GM21360 (cell line): ENCODE data around the gene LITAFD.
"Not testable (repeated sequence)": the region's sequence is repeated elsewhere in the genome, so short reads cannot be mapped to it uniquely, and the experiment has no call there.

ENCODE experiments used
- ATAC-seq: cut with Tn5 transposase; IDR thresholded peaks from one replicate; pipeline ENCODE4 v1.9.1; 2021; ENCODE audit warnings: mild to moderate bottlenecking, moderate library complexity; ENCODE audit not compliant: unreplicated experiment

LITAFD gene

DNA sequence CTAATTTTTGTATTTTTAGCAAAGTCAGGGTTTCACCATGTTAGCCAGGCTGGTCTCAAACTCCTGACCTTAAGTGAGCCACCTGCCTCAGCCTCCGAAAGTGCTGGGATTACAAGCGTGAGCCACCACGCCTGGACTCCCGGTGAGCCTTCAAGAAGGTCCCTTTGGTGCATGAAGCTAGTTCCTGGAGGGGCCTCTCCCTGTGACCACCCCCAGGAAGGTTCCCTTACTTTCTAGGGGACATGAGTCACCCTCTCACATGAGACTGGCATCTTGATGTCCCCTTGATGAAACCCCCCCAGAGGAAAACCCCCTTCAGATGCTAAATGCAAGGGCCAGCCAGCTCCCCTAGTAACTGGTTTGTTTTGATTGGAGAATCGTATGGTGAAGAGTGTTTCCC, 26.2 kb upstream of the LITAFD start:
- no peak for ATAC-seq

DNA sequence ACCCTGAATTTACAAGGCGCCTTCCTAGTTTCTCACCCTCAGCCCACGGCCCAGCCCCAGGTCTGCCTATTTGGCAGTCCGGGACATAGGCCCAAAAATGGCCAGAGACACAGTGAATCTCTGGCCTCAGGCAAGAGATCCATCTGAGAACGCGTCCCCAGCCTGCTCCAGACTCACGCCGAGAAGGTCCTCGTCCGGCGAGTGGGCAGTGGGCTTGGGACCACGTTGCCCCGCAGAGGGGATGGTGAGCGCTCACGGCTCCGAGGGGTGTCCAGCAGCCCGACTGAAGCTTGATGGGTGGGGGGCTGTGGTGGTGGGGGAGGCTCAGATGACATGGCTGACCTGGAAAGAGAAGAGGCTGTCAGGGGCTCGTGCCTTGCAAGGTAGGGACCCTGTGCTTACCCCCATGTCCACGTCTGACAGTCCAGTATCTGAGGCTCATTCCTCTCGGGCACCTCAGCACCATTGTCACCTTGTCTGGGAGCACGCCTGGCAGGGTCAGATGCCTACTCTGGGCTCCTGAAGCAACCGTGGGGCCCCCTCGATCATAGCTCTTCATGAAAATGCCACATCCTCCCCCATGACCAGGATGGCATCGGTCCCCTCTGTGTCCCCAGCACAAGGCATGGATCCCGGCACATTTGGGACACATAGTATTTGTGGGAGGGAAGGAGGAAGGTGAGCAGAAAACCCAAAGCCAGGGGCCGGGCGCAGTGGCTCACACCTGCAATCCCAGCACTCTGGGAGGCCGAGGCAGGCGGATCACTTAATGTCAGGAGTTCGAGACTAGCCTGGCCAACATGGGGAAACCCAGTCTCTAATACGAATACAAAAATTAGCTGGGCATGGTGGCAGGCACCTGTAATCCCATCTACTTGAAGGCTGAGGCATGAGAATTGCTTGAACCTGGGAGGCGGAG, 22.9 kb upstream of the LITAFD start:
- no peak for ATAC-seq

DNA sequence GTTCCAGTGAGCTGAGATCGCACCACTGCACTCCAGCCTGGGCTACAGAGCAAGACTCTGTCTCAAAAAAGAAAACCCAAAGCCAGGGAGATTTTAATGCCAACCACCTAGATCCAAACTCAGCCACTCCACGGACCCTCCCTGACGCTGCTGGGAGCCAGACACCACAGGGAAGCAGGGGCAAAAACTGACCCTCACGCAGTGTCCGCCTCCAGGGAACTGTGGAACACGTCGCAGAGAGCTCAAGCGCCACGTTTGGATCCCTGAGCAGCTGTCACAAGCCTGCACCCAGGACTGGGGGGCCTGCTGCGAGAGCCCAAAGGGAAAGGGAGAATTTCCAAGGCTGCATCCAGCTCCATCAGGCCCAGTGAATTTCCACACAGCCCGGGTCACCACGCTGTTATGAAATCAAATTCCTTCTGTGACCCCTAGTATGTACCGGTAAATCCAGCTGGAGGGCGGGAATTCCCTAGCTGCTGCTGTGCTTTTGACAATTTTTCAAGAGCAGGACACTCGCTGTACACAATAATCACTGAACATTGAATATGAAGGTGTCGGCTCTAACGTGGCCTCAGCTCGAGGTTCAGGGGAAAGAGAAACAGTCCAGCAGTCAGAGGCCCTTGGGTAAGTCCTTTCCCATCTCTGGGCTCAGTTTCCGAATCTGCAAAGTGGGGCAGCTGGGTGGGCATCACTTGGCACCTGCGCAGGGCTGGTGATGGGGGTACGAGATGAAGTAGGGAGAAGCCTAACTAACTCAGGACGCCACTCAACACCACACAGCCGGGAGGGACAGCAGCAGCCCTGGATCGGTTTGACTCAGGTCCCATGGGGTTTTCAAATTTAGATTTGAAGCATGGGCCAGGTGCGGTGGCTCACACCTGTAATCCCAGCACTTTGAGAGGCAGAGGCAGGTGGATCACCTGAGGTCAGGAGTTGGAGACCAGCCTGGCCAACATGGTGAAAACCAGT, 22.0 kb upstream of the LITAFD start:
- no peak for ATAC-seq

DNA sequence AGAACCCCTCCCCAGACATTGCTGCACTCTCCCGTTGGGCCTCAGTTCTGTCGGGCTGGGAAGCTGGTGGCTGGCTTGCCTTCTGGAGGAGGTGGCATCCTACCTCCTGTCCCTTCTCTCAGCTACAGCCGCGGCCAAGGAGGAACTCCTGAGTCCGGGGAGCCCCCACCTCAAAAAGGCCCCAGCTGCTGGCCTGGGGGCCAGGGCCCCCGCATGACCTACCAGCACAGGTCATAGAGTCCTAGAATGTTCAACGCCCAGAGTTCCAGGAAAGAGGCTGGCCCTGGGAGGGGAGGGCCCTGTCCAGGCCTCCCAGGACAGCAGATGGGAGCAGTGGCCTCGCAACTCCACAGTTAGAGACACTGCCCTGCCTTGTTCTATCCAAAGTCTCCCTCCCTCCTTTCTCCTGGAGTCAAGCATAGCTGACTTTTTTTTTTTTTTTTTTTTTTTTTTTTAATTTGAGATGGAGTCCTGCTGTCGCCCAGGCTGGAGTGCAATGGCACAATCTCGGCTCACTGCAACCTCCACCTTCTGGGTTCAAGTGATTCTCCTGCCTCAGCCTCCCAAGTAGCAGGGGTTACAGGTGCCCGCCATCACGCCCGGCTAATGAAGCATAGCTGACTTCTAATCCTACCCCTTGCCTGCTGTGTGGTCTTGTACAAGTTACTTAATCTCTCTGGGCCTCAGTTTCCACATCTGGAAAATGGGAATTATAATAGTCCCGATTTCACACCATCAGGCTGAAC, 20.4 kb upstream of the LITAFD start:
- ATAC-seq: no peak

DNA sequence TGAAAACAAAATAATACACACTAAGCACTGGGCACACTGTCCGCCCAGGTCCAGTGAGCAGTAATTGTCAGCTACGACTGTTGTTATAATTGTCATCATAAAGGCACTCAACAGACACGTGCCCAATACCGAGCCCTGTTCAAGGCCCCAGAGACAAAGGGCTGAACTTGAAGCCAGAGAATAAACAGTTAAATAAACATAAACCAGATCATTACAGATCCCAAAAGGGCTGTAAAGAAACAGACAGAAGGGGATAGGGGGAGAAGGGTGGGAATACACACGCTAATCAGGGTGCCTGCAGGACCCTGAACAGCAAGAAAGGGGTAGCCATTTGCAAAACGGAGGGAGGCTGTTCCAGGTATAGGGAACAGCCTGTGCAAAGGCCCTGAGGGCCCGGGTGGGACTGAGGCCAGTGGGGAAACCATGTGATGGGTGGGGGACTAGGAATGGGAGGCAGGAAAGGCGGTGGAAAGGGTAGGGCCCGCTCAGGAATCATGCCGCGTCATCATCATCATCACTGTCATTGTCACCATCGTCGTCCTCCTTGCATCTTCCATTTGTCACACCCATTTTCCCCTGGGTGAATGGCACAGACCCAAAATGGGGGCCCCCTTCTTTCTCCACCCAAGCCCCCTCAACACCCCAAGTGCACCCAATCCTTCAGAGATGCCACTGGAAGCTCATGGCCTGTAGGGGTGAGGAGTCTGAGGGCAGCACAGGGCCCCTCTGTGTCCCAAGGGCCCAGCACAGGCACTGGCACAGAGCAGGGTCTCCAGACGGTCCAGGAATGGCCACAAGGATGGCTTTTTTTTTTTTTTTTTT, 19.6 kb upstream of the LITAFD start:
- ATAC-seq: no peak

DNA sequence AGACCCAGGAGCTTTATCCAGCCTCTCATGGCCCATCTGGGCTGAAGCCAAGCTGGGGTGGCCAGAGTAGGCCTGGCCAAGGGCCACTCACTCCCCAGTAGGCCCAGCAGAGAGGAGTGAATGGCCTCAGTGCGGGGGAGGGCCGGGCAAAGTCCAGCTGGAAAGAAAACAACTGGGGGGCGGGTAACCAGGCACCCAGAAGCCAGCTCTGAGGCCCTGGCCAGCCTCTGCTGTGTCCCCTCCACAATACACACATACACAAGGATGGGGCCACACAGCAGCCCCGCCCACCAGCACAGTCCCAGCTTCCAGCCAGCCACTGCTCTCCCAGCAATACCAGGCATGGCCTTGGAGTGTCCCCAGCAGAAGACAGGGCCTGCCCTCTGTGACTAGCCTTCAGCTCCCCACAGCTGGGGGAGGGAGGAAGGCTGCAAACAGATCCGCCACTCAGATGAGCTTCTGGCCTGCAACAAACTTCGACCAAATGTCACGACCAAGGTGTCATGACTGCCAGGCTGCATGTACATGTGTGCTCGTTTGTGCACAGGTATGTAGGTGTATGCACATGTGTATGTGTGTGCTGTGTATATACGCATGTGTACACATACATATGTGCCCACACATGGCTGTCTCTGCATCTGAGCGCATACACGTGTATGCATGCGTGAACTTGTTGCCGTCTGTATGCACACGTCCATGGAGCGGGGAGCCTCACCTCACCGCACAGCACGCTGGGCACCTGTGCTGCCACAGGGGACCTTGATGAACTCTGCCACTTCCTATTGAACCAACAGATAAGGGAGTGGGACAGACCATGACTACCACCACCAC, 18.3 kb upstream of the LITAFD start:
- ATAC-seq: no peak

DNA sequence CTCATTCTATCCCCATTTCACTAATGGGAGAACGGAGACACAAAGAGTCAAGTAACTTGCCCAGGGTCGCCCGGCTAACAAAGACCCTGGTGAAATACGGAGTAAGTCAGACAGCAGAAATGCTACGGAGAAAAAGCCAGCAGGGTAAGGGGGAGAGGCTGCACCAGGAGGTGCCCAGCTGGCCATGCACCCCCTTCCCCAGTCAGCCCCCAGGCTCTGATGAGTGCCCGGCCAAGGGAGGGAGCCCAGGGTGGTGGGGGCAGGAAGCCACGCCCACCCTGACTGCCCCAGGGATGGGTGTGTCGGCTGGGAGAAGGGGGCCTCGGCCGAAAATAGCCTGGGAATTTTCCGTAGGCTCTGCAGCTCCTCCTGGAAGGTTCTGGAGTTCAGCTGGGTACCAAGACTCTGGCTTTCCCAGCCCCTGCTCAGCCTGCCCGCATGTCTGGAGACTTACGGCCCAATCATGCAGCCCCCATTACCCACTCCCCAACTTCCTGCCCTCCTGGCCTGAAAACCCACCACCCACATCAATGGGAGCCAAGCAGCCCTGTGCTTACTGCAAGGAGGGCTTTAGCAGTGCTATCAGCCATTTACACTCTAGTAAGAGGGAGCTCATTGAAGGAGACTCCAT, 17.6 kb upstream of the LITAFD start:
- ATAC-seq: no peak

DNA sequence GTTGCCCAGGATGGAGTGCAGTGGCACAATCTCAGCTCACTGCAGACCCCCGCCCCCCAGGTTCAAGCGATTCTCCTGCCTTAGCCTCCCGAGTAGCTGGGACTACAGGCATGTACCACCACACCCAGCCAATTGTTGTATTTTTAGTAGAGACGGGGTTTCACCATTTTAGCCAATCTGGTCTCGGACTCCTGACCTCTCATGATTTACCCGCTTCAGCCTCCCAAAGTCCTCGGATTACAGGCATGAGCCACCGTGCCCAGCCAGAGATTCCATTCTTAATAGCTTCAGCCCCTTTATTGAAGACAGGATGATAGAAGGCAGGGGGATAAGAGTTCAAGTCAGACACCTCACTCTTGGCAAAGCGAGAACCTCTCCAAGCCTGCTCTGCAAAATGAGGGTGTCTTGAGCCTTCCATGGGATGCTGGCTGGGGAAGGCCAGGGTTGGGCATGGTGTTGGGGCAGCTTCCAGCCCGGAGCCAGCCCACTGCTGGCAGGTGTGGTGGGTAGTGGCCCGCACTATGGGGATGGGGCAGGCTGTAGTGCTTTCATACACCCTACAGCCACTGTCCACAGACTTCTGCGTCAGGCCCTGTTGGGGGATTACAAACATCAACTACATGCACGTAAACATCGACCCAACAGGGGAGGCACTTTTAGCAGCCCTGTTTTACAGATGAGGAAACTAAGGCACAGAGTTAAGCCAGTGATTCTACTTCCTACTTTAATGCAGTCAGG, 16.8 kb upstream of the LITAFD start:
- ATAC-seq: no peak

DNA sequence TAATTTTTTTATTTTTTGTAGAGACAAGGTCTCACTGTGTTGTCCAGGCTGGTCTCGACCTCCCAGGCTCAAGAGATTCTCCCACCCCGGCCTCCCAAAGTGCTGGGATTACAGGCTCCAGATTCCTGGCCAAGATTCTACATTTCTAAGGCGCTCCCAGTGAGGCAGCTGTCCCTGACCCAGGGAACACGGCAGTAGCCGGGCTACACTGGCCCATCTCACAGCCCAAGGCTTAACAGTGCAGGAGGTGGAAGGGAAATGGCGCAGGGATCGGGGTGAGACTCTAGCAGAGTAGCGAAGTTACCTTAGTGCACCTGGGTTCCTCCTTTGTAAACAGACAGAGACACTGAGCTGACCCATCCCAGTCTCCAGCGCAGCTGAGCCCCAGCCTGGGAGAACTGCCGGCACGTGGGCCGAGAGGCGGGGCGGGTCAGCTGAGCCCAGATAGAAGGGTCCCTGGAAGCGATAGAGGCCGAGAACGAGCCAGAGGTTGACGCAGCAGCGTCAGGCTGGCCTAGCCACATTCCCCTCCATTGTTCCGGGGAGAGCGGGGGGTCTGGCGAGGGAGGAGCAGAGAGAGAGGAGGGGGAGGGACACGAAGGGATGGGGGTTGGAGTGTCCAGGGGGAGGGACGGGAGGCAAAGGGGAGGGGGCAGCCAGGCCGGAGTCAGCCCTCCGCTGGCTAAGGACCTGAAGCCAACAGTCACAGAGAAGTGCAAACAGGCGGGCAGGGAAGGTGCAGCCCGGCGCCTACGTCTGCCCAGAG, 15.8 kb upstream of the LITAFD start:
- ATAC-seq: no peak

DNA sequence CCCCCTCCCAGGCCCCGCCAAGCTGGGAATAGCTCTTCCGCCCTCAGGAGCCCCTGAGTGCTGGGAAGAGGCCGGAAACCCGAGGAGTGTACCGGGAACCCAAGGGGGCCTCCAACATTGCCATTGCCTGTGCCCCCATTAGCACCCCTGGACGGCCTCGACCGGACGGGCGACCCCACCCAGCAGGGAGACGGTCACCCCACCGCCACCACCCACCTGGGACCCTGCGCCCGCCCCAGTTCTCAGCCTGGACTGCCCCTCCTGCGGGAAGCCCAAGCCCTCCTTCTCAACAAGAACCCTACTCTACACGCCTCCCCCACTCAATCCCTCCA, 15.3 kb upstream of the LITAFD start:
- ATAC-seq: no peak

DNA sequence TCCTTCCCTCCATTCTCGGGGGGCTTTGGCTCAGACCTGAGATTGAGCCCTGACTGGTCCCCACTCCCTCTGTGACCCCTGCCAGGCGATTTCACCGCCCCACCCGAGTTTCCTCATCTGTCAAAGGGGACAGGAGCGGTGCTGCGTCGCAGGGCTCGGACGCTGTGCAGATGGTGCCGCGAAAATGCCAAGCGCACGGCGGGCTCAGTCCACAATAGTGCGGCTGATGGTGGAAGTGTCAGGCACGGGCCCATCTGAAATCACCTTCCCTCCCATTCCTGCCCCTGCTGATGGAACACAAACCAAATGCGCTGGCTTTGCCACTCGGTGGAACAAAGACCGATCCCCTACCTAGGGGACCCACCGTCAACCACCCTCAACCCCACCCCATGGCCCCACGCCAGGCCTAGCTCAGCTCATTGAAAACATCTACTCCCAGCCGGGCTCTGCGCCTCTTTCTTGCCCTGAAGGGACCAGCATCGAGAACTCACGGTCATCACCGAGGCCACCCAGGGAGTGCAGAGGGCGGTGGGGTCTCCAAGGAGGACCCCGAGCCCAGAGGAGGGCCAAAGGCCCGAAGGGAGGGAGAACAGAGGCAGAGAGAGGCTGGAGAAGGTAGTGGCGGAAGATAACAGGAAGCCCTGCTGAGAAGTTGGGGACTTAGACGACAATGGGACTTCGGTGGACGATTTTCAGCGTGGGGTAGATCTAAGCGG, 14.8 kb upstream of the LITAFD start:
- no peak for ATAC-seq

DNA sequence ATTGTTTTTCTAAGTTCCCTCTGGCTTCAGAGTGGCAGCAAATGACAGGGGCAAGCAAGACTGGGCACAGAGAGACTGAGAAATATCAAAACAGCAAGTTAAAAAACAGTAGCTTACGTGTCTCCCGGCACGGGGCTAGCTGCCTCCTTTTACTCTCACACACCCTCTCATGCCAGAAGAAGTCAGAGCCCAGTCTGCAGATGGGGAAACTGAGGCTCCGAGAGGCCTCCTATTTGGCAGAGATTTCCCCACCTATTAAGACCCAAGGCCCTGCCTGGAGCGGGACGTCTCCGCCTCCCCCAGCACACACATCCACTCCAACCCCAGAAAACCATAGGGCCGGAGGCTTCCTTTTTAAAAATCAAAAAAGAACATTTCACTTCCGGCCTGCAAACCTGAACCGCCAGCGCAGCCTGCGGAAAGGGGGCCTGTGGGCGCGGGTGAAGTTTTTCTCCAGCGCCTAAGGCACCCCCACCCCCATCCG, 14.2 kb upstream of the LITAFD start:
- ATAC-seq: no peak

DNA sequence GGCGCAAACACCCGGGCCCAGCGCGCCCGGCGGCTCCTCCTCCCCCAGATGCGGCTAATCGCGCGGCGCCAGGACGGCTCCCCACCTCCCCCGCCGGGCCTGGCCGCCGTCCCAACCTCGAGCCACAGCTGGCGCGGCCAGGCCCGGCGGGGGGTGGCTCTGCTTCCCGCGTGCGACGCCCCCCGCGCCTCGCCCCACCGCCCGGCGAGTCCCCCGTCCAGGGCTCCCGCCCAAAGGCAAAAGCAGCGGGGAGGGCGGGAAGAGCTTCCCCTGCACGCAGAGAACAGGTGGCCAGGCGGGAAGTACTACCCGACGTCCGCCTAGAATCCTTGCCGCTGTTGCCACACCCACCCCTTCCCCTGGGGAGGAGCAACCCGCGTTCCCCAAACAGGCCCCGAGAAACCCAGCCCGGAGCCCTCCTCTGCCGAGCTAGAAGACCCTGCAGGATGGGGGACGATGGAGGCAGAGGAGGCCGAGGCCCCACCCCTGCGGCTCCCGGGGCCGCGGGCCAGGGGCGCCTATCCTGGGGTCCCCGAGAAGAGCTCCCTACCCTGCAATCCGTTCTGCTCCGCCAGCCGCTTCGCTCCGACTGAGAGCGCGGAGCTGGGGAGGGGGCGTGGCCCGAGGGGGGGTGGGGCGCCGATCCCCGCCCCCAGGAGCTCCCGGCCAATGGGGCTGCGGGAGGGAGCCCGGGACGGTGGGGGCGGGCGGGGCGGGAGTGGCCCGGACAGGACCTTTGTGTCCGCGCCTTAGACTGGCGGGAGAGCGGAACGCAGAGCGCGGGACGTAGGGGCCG, 13.5 kb upstream of the LITAFD start, which contains the start of gene CARHSP1:
Gene CARHSP1 (minus strand): TSS at position 591 of the 796 bp plus-strand sequence. CDS start 9,678 bp downstream, outside the sequence.
- ATAC-seq: peak; percentile 61

DNA sequence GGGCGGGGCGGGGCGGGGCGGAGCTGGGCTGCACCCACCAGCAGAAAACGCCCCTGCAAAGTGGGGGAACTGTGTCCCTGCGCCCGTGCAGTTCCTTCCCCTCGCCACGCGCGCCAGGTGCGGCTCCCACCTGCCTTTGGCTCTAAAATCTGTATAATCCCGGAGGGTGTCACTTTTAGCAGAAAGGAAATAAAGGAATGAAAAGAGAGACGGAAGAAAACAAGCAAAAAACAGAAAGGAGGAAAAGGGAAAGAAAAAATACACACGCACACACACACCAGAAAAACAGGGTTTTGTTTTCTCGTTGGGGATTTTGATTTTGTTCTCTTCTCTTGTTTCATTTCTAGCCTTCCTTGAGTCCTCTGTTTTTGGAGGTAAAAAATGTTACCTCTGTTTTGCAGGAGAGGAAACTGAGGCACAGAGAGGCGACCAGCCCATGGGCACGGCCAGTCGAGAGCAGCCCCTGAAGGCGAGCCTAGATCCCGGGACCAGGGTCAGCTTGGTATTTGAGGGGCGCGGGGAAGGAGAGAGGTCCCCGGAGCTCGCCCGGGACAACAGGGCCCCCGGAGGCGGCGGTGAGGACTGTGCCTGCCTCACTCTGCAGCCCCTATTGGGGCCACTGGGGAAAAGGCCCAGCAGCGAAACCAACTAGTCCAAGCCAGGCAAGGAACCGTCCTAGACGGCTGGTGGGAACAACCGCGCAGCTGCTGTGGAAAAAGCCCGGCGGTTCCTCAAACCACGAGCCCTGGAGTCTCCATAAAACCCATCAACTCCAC, 12.8 kb upstream of the LITAFD start:
- ATAC-seq: no peak

DNA sequence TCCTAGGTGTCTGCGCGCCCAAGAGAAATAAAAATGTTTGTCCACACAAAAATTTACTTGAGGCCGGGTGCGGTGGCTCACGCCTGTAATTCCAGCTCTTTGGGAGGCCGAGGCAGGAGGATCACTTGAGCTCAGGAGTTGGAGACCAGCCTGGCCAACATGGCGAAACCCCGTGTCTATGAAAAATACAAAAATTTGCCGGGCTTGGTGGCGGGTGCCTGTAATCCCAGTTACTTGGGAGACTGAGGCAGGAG, 12.2 kb upstream of the LITAFD start:
- ATAC-seq: not testable (repeated sequence)
